Vagina (tissue), 2 donors: Measurements from ENCODE around the gene PSMD1.

Source experiments
- POLR2A ChIP-seq, 2 donors: fragments of 450-650 bp; IDR thresholded peaks; one replicate each; pipeline ENCODE4 v1.6.1; 2017; ENCODE audit warnings: antibody characterized with exemption in 2 of 2, mild to moderate bottlenecking in 2 of 2, moderate library complexity in 2 of 2
- POLR2AphosphoS5 ChIP-seq, 2 donors: sonication (generic); formaldehyde crosslinking; IDR thresholded peaks; one replicate each; pipeline ENCODE4 v1.9.0; 2017; ENCODE audit warnings: antibody characterized with exemption in 2 of 2, mild to moderate bottlenecking in 2 of 2, low read depth in 1 of 2; ENCODE audit not compliant: insufficient read depth in 1 of 2
- TF ChIP-seq, protein P1 (sequence below), 3 experiments: fragments of 450-650 bp in 2 of 3; fragments of 200-600 bp in 1 of 3; sonication (generic) in 1 of 3; IDR thresholded peaks; one replicate each; pipeline ENCODE4 v1.5.1; 2017 to 2019; ENCODE audit warnings: antibody characterized with exemption in 3 of 3, mild to moderate bottlenecking in 2 of 3, moderate library complexity in 2 of 3

DNA sequence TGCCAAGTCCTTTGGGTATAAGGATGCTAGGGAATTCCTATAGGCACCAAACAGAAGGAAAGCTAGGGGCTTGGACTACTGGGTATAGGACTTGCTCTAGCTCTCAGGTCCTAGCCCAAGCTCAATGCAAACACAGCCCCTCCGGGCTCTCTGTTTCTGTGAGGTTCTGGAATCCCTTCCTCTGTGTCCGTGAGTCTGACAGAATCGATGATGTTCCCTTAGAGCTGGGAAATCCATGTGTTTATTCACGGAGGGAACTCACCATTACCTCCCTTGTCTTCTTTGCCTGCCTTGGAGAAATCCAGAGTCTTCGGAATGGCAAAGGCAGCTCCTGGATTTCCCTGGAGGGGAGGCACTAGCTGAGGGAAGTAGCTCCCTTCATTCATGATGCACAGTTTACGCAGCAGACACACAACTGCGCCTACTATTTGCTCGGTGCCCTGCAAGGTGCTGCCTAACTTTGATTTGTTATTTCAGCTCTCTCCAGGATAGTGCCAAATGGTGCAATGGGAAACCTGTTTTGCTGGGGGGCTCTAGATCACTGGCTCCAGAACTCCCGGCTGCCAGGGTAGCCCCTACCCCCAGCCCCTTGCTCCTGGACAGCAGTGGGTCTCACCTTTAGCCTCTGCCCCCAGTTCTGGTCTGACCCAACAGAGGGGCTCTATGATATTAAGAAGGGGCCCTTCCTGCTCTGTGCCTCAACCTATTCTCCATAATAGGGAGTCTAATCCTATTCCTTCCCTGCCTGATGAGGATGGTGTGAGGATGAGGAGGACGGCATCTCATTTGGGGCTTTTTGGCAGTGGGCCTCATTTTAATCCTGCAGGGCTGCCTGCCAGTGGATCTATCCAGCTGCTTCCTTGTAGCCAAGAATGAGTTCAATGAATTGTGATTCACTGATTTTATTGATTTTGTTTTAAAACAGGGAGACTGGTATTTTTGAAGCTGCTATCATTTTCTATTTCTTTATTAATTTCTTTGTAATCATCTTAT is 8.4 kb upstream of the PSMD1 start:
- TF ChIP-seq, protein P1, sequence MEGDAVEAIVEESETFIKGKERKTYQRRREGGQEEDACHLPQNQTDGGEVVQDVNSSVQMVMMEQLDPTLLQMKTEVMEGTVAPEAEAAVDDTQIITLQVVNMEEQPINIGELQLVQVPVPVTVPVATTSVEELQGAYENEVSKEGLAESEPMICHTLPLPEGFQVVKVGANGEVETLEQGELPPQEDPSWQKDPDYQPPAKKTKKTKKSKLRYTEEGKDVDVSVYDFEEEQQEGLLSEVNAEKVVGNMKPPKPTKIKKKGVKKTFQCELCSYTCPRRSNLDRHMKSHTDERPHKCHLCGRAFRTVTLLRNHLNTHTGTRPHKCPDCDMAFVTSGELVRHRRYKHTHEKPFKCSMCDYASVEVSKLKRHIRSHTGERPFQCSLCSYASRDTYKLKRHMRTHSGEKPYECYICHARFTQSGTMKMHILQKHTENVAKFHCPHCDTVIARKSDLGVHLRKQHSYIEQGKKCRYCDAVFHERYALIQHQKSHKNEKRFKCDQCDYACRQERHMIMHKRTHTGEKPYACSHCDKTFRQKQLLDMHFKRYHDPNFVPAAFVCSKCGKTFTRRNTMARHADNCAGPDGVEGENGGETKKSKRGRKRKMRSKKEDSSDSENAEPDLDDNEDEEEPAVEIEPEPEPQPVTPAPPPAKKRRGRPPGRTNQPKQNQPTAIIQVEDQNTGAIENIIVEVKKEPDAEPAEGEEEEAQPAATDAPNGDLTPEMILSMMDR (IDR thresholded peaks at IDR 0.05), result no peak
- TF ChIP-seq POLR2A (IDR thresholded peaks at IDR 0.05) (no peak), POLR2AphosphoS5 (IDR thresholded peaks at IDR 0.05; ENCODE audit: insufficient read depth in 1 of 2, low read depth in 1 of 2) (no peak)
